ENCODE measurements around the gene TPSB2. TPM values are rescaled to one million over a fixed set of nuclear protein-coding genes. Genes with fewer than 3 reads are reported as not detected.

TPSB2 gene
- total RNA-seq, 1 donor from 2014 or later = not detected

GRCh38 chr16:1211451-1212268 is 18.3 kb downstream of the TPSB2 start:
- no peaks in the 10 kb centered on the region for H3K36me3 Mint-ChIP-seq (ENCODE audit: low read depth, unreplicated experiment)
- H3K9me3 Mint-ChIP-seq (ENCODE audit: unreplicated experiment) = no peaks in the 10 kb centered on the region
- no peak overlapping the region for H3K27ac Mint-ChIP-seq (ENCODE audit: unreplicated experiment)
- DNase-seq (ENCODE audit: low spot score) = no peak
- H3K4me1 Mint-ChIP-seq (ENCODE audit: unreplicated experiment) = no peaks in the 10 kb centered on the region
- H3K27me3 Mint-ChIP-seq (ENCODE audit: unreplicated experiment) = no peaks in the 10 kb centered on the region
- no peak overlapping the region for H3K4me3 Mint-ChIP-seq (ENCODE audit: unreplicated experiment)
- no peak for TF ChIP-seq CTCF (IDR thresholded peaks at IDR 0.05; ENCODE audit: unreplicated experiment)

GRCh38 chr16:1210461-1210860 is 19.5 kb downstream of the TPSB2 start:
- TF ChIP-seq CTCF (IDR thresholded peaks at IDR 0.05; ENCODE audit: unreplicated experiment) = no peak
- DNase-seq (ENCODE audit: low spot score) = no peak
- no peaks in the 10 kb centered on the region for H3K9me3 Mint-ChIP-seq (ENCODE audit: unreplicated experiment)

GRCh38 chr16:1209081-1209480 is 20.9 kb downstream of the TPSB2 start:
- DNase-seq (ENCODE audit: low spot score) = no peak
- H3K36me3 Mint-ChIP-seq (ENCODE audit: low read depth, unreplicated experiment) = no peaks in the 10 kb centered on the region
- no peak overlapping the region for H3K27ac Mint-ChIP-seq (ENCODE audit: unreplicated experiment)
- peak overlapping the region; percentile 59 for H3K4me3 Mint-ChIP-seq (ENCODE audit: unreplicated experiment)
- H3K27me3 Mint-ChIP-seq (ENCODE audit: unreplicated experiment) = no peaks in the 10 kb centered on the region
- H3K9me3 Mint-ChIP-seq (ENCODE audit: unreplicated experiment) = no peaks in the 10 kb centered on the region
- H3K4me1 Mint-ChIP-seq (ENCODE audit: unreplicated experiment) = no peaks in the 10 kb centered on the region
- TF ChIP-seq CTCF (IDR thresholded peaks at IDR 0.05; ENCODE audit: unreplicated experiment) = no peak

More at GRCh38 chr16:1210461-1210860, 19.5 kb downstream of the TPSB2 start:
- H3K4me1 Mint-ChIP-seq (ENCODE audit: unreplicated experiment) = no peaks in the 10 kb centered on the region
- no peak overlapping the region for H3K27ac Mint-ChIP-seq (ENCODE audit: unreplicated experiment)
- H3K36me3 Mint-ChIP-seq (ENCODE audit: low read depth, unreplicated experiment) = no peaks in the 10 kb centered on the region
- H3K27me3 Mint-ChIP-seq (ENCODE audit: unreplicated experiment) = no peaks in the 10 kb centered on the region
- no peak overlapping the region for H3K4me3 Mint-ChIP-seq (ENCODE audit: unreplicated experiment)

GRCh38 chr16:1208239-1208830 is 21.6 kb downstream of the TPSB2 start:
- Mint-ChIP-seq H3K4me3 (ENCODE audit: unreplicated experiment) (no peak overlapping the region), H3K4me1 (ENCODE audit: unreplicated experiment) (no peaks in the 10 kb centered on the region), H3K27me3 (ENCODE audit: unreplicated experiment) (peaks cover 4% of the 10 kb centered on the region), H3K27ac (ENCODE audit: unreplicated experiment) (no peak overlapping the region), H3K36me3 (ENCODE audit: low read depth, unreplicated experiment) (peaks cover 3% of the 10 kb centered on the region), H3K9me3 (ENCODE audit: unreplicated experiment) (no peaks in the 10 kb centered on the region)
- DNase-seq (ENCODE audit: low spot score) = no peak
- no peak for TF ChIP-seq CTCF (IDR thresholded peaks at IDR 0.05; ENCODE audit: unreplicated experiment)

GRCh38 chr16:1206786-1207185 is 23.2 kb downstream of the TPSB2 start:
- DNase-seq (ENCODE audit: low spot score) = no peak
- Mint-ChIP-seq H3K4me3 (ENCODE audit: unreplicated experiment) (no peak overlapping the region), H3K36me3 (ENCODE audit: low read depth, unreplicated experiment) (peaks cover 3% of the 10 kb centered on the region), H3K27me3 (ENCODE audit: unreplicated experiment) (peaks cover 4% of the 10 kb centered on the region), H3K27ac (ENCODE audit: unreplicated experiment) (no peak overlapping the region), H3K4me1 (ENCODE audit: unreplicated experiment) (no peaks in the 10 kb centered on the region), H3K9me3 (ENCODE audit: unreplicated experiment) (no peaks in the 10 kb centered on the region)
- TF ChIP-seq CTCF (IDR thresholded peaks at IDR 0.05; ENCODE audit: unreplicated experiment) = no peak

All from endothelial cell (in vitro differentiated cells).